ENCODE measurements around the gene SEC61A2.
"Not testable (repeated sequence)": the region's sequence is repeated elsewhere in the genome, so short reads cannot be mapped to it uniquely, and the experiment has no call there.

Gene SEC61A2

GRCh38 chr10:12129222-12130111 is at the start of gene SEC61A2:
SEC61A2 (plus strand) TSS chr10:12129677; CDS start chr10:12129788, 111 bp downstream.
- peak; percentile 43 to 97 (median 88) for DNase-seq

GRCh38 chr10:12081470-12081869 is 48.0 kb upstream of the SEC61A2 start:
- DNase-seq, result no peak

- DNase-seq, result no peak
Observed at GRCh38 chr10:12081879-12082557, 47.5 kb upstream of the SEC61A2 start.

GRCh38 chr10:12088919-12089318 is 40.6 kb upstream of the SEC61A2 start:
- DNase-seq, result no peak

- DNase-seq, result no peak
Observed at GRCh38 chr10:12091421-12091820, 38.1 kb upstream of the SEC61A2 start.

GRCh38 chr10:12097361-12097760 is 32.1 kb upstream of the SEC61A2 start:
- DNase-seq, result not testable (repeated sequence)

- DNase-seq, result no peak
Observed at GRCh38 chr10:12097791-12098190, 31.7 kb upstream of the SEC61A2 start.

GRCh38 chr10:12098966-12099365 is 30.5 kb upstream of the SEC61A2 start:
- no peak for DNase-seq

- DNase-seq, result no peak
Observed at GRCh38 chr10:12103802-12104201, 25.7 kb upstream of the SEC61A2 start.

- no peak for DNase-seq
Observed at GRCh38 chr10:12107781-12108180, 21.7 kb upstream of the SEC61A2 start.

- DNase-seq, result no peak
Observed at GRCh38 chr10:12109286-12109685, 20.2 kb upstream of the SEC61A2 start.

- DNase-seq, result no peak
Observed at GRCh38 chr10:12111528-12111927, 17.9 kb upstream of the SEC61A2 start.

- DNase-seq, result no peak
Observed at GRCh38 chr10:12113627-12114026, 15.8 kb upstream of the SEC61A2 start.

- no peak for DNase-seq
Observed at GRCh38 chr10:12121673-12122072, 7.8 kb upstream of the SEC61A2 start.

- peak in 35 of 56 donors; percentile 2 to 50 (median 13) for DNase-seq
Observed at GRCh38 chr10:12130237-12130872, 878 bp downstream of the SEC61A2 start.

GRCh38 chr10:12135631-12136030 is 6.2 kb downstream of the SEC61A2 start:
- DNase-seq, result no peak

GRCh38 chr10:12140038-12140437 is 10.6 kb downstream of the SEC61A2 start:
- DNase-seq, result no peak

- no peak for DNase-seq
Observed at GRCh38 chr10:12144538-12144937, 15.1 kb downstream of the SEC61A2 start.

GRCh38 chr10:12150163-12150562 is 20.7 kb downstream of the SEC61A2 start:
- DNase-seq, result no peak

GRCh38 chr10:12154516-12154915 is 25.0 kb downstream of the SEC61A2 start:
- no peak for DNase-seq

- DNase-seq, result no peak
Observed at GRCh38 chr10:12156367-12157123, 27.1 kb downstream of the SEC61A2 start.

Measured in amygdala (tissue), 56 donors.